Esophagus squamous epithelium (tissue), 5 donors: ENCODE data around the gene FOXK1. TPM values are rescaled to one million over a fixed set of nuclear protein-coding genes. Genes with fewer than 3 reads are reported as not detected.

Experiments
- DNase-seq: peaks from one replicate; lab custom pipeline; 2025; lab: John Stamatoyannopoulos, UW
- H3K27ac ChIP-seq, 4 donors: fragments of 200-600 bp; sonication (generic); one replicate each; pipeline ENCODE4 v1.5.1; 2016 to 2019; ENCODE audit warnings: mild to moderate bottlenecking in 1 of 4
- H3K27me3 ChIP-seq, 4 donors: fragments of 200-600 bp; sonication (generic); 1 replicate in 3 of 4; 2 replicates in 1 of 4; pipeline versions ENCODE4 v1.5.1 to v1.6.0; 2017 to 2021; ENCODE audit warnings: antibody characterized with exemption in 1 of 4
- H3K36me3 ChIP-seq, 3 donors: fragments of 200-600 bp; sonication (generic); one replicate each; pipeline ENCODE4 v1.5.1; 2016 to 2019
- H3K4me1 ChIP-seq, 3 donors: fragments of 200-600 bp; sonication (generic); one replicate each; pipeline ENCODE4 v1.5.1; 2017 to 2019
- H3K4me3 ChIP-seq, 4 donors: fragments of 200-600 bp; sonication (generic); 1 replicate in 3 of 4; 2 replicates in 1 of 4; pipeline ENCODE4 v1.5.1; 2016 to 2019; ENCODE audit warnings: mild to moderate bottlenecking in 2 of 4, moderate library complexity in 1 of 4
- H3K9me3 ChIP-seq, 3 donors: fragments of 200-600 bp; sonication (generic); one replicate each; pipeline ENCODE4 v1.5.1; 2016 to 2019
- POLR2A ChIP-seq, 4 donors: fragments of 450-650 bp; IDR thresholded peaks; one replicate each; pipeline ENCODE4 v1.6.1; 2017; ENCODE audit warnings: antibody characterized with exemption in 4 of 4, mild to moderate bottlenecking in 4 of 4, moderate library complexity in 3 of 4
- WGBS, 2 donors: methylation state at CpG; one replicate each; pipeline ENCODE4 v1.1.5; 2018; 5-methylcytosine and 5-hydroxymethylcytosine counted together
- intact Hi-C: fragments of 100-400 bp; cut with DNase I; formaldehyde crosslinking; loops from one replicate; pipeline ENCODE4 v1.15.0; 2022
- total RNA-seq, 4 donors: library from RNA; depleted of rRNA; stranded (reverse); fragments of >200 nt; gene quantifications; one replicate each; pipeline ENCODE4 v1.1.0, GENCODE V29; 2016
- TF ChIP-seq, protein P1 (sequence below), 6 experiments: fragments of 450-650 bp in 4 of 6; fragments of 200-600 bp in 2 of 6; sonication (generic) in 2 of 6; IDR thresholded peaks; one replicate each; pipeline ENCODE4 v1.5.1; 2016 to 2019; ENCODE audit warnings: antibody characterized with exemption in 6 of 6, mild to moderate bottlenecking in 4 of 6, moderate library complexity in 4 of 6
- donor health status: DM: yes; HTN: yes; CAD: no.

FOXK1 gene
- total RNA-seq, 4 donors from 2014 or later, result 11.9 to 25.7 (median 15.9) TPM

GRCh38 chr7:4787947-4788626 lies 106.0 kb downstream of the FOXK1 start:
- Histone ChIP-seq H3K4me1 (peaks cover 0 to 15% (median 15%) of the 10 kb centered on the region in 3 donors), H3K9me3 (no peaks in the 10 kb centered on the region), H3K27ac (no peak overlapping the region), H3K36me3 (peaks cover 44 to 93% (median 63%) of the 10 kb centered on the region in 3 donors), H3K27me3 (no peaks in the 10 kb centered on the region), H3K4me3 (no peak overlapping the region)
- TF ChIP-seq, protein P1, sequence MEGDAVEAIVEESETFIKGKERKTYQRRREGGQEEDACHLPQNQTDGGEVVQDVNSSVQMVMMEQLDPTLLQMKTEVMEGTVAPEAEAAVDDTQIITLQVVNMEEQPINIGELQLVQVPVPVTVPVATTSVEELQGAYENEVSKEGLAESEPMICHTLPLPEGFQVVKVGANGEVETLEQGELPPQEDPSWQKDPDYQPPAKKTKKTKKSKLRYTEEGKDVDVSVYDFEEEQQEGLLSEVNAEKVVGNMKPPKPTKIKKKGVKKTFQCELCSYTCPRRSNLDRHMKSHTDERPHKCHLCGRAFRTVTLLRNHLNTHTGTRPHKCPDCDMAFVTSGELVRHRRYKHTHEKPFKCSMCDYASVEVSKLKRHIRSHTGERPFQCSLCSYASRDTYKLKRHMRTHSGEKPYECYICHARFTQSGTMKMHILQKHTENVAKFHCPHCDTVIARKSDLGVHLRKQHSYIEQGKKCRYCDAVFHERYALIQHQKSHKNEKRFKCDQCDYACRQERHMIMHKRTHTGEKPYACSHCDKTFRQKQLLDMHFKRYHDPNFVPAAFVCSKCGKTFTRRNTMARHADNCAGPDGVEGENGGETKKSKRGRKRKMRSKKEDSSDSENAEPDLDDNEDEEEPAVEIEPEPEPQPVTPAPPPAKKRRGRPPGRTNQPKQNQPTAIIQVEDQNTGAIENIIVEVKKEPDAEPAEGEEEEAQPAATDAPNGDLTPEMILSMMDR (IDR thresholded peaks at IDR 0.05), result no peak
- TF ChIP-seq POLR2A (IDR thresholded peaks at IDR 0.05), result no peak
- intact Hi-C loops, result no loop called here
- 77 to 88% methylated on average over 2 to 6 of the region's 23 CpGs for WGBS, 2 donors
- DNase-seq, result no peak

GRCh38 chr7:4788627-4789189 lies 106.6 kb downstream of the FOXK1 start:
- intact Hi-C loops, result no loop called here
- Histone ChIP-seq H3K4me3 (no peak overlapping the region), H3K27ac (no peak overlapping the region), H3K27me3 (no peaks in the 10 kb centered on the region), H3K4me1 (peaks cover 0 to 18% (median 17%) of the 10 kb centered on the region in 3 donors), H3K9me3 (no peaks in the 10 kb centered on the region), H3K36me3 (peaks cover 38 to 86% (median 57%) of the 10 kb centered on the region in 3 donors)
- 83 to 93% methylated on average over 1 to 4 of the region's 27 CpGs for WGBS, 2 donors
- no peak for DNase-seq
- no peak for TF ChIP-seq POLR2A (IDR thresholded peaks at IDR 0.05)
- TF ChIP-seq, protein P1 (IDR thresholded peaks at IDR 0.05), result no peak

GRCh38 chr7:4789194-4790077 lies 107.3 kb downstream of the FOXK1 start:
- Histone ChIP-seq H3K4me3 (no peak overlapping the region), H3K27me3 (no peaks in the 10 kb centered on the region), H3K36me3 (peaks cover 34 to 79% (median 49%) of the 10 kb centered on the region in 3 donors), H3K4me1 (peaks cover 0 to 18% (median 17%) of the 10 kb centered on the region in 3 donors), H3K27ac (no peak overlapping the region), H3K9me3 (no peaks in the 10 kb centered on the region)
- TF ChIP-seq, protein P1 (IDR thresholded peaks at IDR 0.05), result no peak
- TF ChIP-seq POLR2A (IDR thresholded peaks at IDR 0.05), result no peak
- intact Hi-C loops, result loop anchor here (10.0 kb wide), 1 partner anchor 295 kb away; no protein-coding TSS in a partner anchor
- no peak for DNase-seq
- WGBS, 2 donors, result 85 to 87% methylated on average over 8 to 10 of the region's 26 CpGs

DNA sequence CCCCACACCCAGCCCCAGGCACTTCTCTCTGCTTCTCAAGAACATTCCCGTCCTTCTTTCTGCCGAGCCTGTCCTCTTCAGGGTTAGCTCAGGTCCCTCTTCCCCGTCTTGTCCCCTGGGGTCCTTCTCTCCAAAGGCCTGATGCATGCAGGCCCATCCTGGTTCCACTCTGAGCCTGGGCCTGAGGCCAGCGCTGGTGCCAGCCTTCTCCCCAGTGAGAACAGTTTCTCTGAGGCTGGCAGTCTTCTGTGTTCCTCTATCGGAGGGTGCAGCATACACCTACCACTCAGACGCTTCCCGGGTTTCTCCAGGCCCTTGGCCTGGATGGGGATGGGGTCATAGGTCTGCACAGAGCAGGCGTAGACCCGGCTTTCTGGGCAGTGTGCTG lies 108.0 kb downstream of the FOXK1 start:
- WGBS, 2 donors, result 81 to 86% methylated on average over 4 of the region's 9 CpGs
- Histone ChIP-seq H3K9me3 (no peaks in the 10 kb centered on the region), H3K4me3 (no peak overlapping the region), H3K4me1 (peaks cover 0 to 18% (median 17%) of the 10 kb centered on the region in 3 donors), H3K27ac (no peak overlapping the region), H3K27me3 (no peaks in the 10 kb centered on the region), H3K36me3 (peaks cover 29 to 73% (median 43%) of the 10 kb centered on the region in 3 donors)
- no peak for DNase-seq
- TF ChIP-seq, protein P1 (IDR thresholded peaks at IDR 0.05), result no peak
- TF ChIP-seq POLR2A (IDR thresholded peaks at IDR 0.05), result no peak
- intact Hi-C loops, result loop anchor here (10.0 kb wide), 1 partner anchor 295 kb away; no protein-coding TSS in a partner anchor
